Nephron (organoid): ENCODE measurements around the gene CKB.
A peak's percentile ranks its signal among the peaks of the same experiment; 100 is the strongest.

Source experiments
- H3K27ac Mint-ChIP-seq, 3 experiments: 2 replicates each; pipeline ENCODE4 v1.8.0; 2020; ENCODE audit warnings: mixed read lengths in 3 of 3, mild to moderate bottlenecking in 2 of 3, moderate library complexity in 1 of 3
- H3K27me3 Mint-ChIP-seq: 2 replicates; pipeline ENCODE4 v1.8.0; 2021; ENCODE audit warnings: low read depth, mild to moderate bottlenecking, moderate library complexity, mixed read lengths
- H3K36me3 Mint-ChIP-seq: 2 replicates; pipeline ENCODE4 v1.8.0; 2020; ENCODE audit warnings: low read depth, mixed read lengths
- H3K4me1 Mint-ChIP-seq: 2 replicates; pipeline ENCODE4 v1.8.0; 2020; ENCODE audit warnings: mixed read lengths
- H3K4me3 Mint-ChIP-seq, 3 experiments: 2 replicates each; pipeline ENCODE4 v1.8.0; 2020; ENCODE audit warnings: mild to moderate bottlenecking in 3 of 3, mixed read lengths in 3 of 3, moderate library complexity in 2 of 3
- H3K9me3 Mint-ChIP-seq: 2 replicates; pipeline ENCODE4 v1.8.0; 2020; ENCODE audit warnings: mixed read lengths
- TF ChIP-seq, protein P1 (sequence below), 3 experiments: fragments of 200-600 bp; sonication (generic); IDR thresholded peaks; one replicate each; pipeline ENCODE4 v1.5.0; 2021; ENCODE audit warnings: antibody characterized with exemption in 3 of 3; ENCODE audit not compliant: unreplicated experiment in 3 of 3

The CKB gene

DNA sequence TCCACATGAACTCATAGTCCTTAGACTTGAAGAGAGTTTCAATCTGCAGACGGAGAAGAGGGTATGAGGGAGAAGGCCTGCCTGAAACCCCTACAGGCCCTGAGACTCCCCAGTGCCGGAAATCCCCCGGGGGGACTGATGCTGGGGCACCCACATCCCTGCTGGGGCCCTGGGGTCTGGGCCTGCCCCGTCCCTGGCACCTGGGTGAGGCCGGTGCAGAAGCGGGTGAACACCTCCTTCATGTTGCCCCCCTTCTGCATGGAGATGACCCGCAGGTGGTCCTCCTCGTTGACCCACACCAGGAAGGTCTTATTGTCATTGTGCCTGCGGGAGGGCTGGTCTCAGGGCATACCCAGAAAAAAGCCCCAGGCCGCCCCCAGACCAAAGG, 2.4 kb downstream of the CKB start:
- TF ChIP-seq, protein P1, sequence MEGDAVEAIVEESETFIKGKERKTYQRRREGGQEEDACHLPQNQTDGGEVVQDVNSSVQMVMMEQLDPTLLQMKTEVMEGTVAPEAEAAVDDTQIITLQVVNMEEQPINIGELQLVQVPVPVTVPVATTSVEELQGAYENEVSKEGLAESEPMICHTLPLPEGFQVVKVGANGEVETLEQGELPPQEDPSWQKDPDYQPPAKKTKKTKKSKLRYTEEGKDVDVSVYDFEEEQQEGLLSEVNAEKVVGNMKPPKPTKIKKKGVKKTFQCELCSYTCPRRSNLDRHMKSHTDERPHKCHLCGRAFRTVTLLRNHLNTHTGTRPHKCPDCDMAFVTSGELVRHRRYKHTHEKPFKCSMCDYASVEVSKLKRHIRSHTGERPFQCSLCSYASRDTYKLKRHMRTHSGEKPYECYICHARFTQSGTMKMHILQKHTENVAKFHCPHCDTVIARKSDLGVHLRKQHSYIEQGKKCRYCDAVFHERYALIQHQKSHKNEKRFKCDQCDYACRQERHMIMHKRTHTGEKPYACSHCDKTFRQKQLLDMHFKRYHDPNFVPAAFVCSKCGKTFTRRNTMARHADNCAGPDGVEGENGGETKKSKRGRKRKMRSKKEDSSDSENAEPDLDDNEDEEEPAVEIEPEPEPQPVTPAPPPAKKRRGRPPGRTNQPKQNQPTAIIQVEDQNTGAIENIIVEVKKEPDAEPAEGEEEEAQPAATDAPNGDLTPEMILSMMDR (IDR thresholded peaks at IDR 0.05; ENCODE audit: unreplicated experiment in 3 of 3) = no peak
- Mint-ChIP-seq H3K9me3 (no peaks in the 10 kb centered on the region), H3K4me1 (peaks cover 57% of the 10 kb centered on the region), H3K27me3 (peaks cover 27% of the 10 kb centered on the region), H3K4me3 (peak overlapping the region; percentile 73 to 91 (median 85)), H3K36me3 (peaks cover 8% of the 10 kb centered on the region), H3K27ac (peak overlapping the region in 2 of 3 experiments; percentile 52 to 70)

DNA sequence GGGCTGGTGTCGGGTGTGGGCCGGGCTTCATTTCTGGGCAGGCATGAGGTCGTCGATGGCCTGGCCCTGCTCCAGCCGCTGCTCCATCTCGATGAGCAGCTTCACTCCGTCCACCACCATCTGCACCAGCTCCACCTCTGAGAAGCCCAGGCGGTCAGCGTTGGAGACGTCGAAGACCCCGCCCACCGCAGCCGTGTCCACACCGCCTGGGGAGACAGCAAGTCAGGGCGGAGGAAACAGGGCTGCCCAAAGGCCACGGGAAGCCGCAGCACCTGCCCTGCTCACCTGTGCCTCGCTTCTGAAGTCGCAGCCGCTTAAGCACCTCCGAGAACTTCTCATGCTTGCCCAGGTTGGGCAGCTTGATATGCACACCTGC, 2.8 kb downstream of the CKB start:
- Mint-ChIP-seq H3K9me3 (no peaks in the 10 kb centered on the region), H3K4me3 (peak overlapping the region; percentile 73 to 91 (median 87)), H3K36me3 (peaks cover 8% of the 10 kb centered on the region), H3K27me3 (peaks cover 26% of the 10 kb centered on the region), H3K27ac (peak overlapping the region in 2 of 3 experiments; percentile 70 to 92), H3K4me1 (peaks cover 53% of the 10 kb centered on the region)
- TF ChIP-seq, protein P1 (IDR thresholded peaks at IDR 0.05; ENCODE audit: unreplicated experiment in 3 of 3) = no peak

DNA sequence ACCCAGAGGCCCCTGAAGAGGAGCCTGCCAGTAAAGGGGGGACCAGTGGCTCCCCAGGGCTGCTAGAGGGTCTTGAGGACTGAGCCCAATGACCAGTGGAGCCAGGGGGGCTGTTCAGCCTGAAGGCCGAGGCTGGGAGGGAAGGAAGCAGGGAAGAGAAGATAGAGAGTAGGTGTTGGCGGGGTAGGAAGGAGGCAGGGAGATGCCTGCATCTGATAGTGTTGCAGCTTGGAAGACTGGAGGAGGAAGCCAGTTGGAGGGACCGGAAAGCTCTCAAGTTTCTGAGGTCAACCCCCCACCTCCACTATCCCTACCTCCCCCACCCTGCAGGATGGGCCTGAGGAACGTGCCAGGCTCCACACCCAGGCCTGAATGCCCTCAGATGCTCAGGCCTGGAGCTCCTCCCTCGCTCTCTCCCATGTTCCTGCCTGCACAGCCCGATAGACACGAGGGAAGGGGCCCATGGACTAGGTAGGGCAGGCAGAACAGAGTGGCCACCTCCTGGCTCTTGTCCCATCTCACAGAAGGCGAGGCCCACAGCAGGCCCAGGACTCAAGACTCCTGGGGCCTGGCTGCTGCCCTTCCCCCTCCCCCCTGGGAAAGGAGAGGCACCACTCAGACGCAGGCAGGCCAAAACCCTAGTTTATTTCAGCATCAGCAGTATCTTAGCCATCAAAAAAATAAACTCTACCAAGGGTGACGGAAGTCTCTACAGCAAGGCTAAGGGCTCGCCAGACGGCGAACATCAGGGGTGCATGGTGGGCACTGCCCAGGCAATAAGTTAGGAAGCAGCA, 3.4 kb downstream of the CKB start:
- Mint-ChIP-seq H3K36me3 (peaks cover 8% of the 10 kb centered on the region), H3K4me1 (peaks cover 47% of the 10 kb centered on the region), H3K9me3 (no peaks in the 10 kb centered on the region), H3K27me3 (peaks cover 21% of the 10 kb centered on the region), H3K27ac (peak overlapping the region; percentile 70 to 92 (median 75)), H3K4me3 (peak overlapping the region; percentile 66 to 91 (median 87))
- TF ChIP-seq, protein P1 (IDR thresholded peaks at IDR 0.05; ENCODE audit: unreplicated experiment in 3 of 3) = no peak

DNA sequence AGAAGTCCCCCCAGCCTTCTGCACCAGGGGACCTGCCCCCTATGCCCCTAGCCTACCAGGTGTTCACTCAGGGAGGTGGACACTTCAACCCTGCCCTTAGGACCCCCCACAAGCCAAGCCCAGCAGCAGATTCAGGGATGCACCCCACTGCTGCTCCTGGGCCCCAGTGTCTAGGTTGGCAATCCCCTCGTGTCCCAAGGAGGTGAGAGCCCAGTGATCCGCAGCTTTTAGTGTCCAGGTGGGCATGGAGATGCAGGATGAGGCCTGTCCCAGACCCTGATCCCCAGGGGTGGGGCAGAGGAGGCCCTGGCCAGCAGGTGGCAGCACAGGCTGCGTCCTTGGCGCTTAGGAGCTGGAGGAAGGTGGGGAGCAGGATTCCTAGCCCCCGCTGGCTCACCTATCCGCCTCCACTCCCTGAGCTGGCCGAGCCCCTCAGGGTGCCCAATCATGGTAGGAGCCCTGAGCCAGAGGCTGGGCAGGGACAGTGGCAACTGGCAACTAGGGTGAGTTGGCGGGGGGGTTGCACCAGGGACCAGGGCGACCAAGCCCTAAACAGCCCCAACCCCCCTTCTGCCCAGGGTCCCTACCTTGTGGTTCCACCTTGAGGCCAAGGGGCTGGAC, 4.1 kb downstream of the CKB start:
- TF ChIP-seq, protein P1 (IDR thresholded peaks at IDR 0.05; ENCODE audit: unreplicated experiment in 3 of 3) = peak; percentile 80 to 83 (median 81)
- H3K27ac Mint-ChIP-seq = peak overlapping the region; percentile 70 to 75 (median 74)
- H3K9me3 Mint-ChIP-seq = no peaks in the 10 kb centered on the region
- H3K27me3 Mint-ChIP-seq = peaks cover 14% of the 10 kb centered on the region
- H3K4me3 Mint-ChIP-seq = peak overlapping the region; percentile 64 to 91 (median 66)
- peaks cover 8% of the 10 kb centered on the region for H3K36me3 Mint-ChIP-seq
- peaks cover 40% of the 10 kb centered on the region for H3K4me1 Mint-ChIP-seq

DNA sequence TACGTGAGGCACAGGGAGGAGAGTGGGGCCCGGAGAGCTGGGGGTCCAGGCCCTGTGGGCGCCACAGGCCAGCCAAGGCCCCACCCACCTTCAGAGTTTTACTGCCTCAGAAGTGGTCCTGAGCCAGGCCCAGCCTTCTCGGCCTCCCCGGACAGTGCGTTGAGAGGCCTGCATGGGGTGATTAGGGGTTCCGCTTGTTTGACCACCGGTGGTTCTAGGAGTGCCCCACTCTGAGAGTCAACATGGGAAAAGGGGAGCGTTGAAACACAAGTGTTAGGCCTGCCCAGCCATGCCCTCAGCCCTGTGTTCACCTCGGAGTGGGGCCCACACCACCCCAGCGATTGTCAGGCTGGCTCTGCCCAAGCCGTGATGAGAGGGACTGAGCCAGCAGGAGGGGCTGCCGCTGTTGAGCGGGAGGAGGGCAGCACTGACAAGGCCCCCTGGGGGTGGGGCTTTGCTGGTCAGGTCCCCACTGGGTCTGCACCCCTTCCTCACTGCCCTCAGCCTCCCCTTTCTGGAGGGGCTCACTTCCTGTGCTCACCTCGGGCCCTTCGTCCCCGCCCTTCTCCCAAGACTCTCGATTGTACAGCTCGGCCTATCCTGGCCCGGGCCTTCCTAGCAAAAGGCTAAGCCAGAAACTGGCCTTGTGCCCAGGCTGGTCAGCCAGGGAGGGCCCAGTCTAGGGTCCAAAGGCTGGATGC, 4.8 kb downstream of the CKB start:
- Mint-ChIP-seq H3K27ac (peak overlapping the region; percentile 56 to 86 (median 70)), H3K27me3 (peaks cover 10% of the 10 kb centered on the region), H3K4me3 (peak overlapping the region; percentile 4 to 51 (median 32)), H3K9me3 (no peaks in the 10 kb centered on the region), H3K36me3 (peaks cover 11% of the 10 kb centered on the region), H3K4me1 (peaks cover 44% of the 10 kb centered on the region)
- TF ChIP-seq, protein P1 (IDR thresholded peaks at IDR 0.05; ENCODE audit: unreplicated experiment in 3 of 3) = no peak
